ENCODE data around the gene RAB33A. TPM values are rescaled to one million over a fixed set of nuclear protein-coding genes. Genes with fewer than 3 reads are reported as not detected.

Gene RAB33A
- total and polyA plus RNA-seq, 5 donors from 2014 or later, result 7.9 to 33.1 (median 31.0) TPM

- H3K4me3 ChIP-seq (ENCODE audit: low read depth, low read length), result no peak overlapping the region
- H3K27me3 Mint-ChIP-seq, result no peaks in the 10 kb centered on the region
- H3K36me3 ChIP-seq (ENCODE audit: control insufficient read depth, insufficient read depth, low read length), result peaks cover 42% of the 10 kb centered on the region
- H3K36me3 Mint-ChIP-seq, result peaks cover 21% of the 10 kb centered on the region
- no peaks in the 10 kb centered on the region for H3K27me3 ChIP-seq (ENCODE audit: control insufficient read depth, insufficient read depth, low read length)
- no peak overlapping the region for H3K27ac ChIP-seq (ENCODE audit: insufficient read depth, low read length, poor library complexity, severe bottlenecking)
- DNase-seq (no peak), ATAC-seq (ENCODE audit: low read depth in 2 of 2) (no peak)
- H3K4me1 ChIP-seq (ENCODE audit: control insufficient read depth, insufficient read depth, low read length, poor library complexity, severe bottlenecking), result no peaks in the 10 kb centered on the region
- no peak overlapping the region for H3K27ac Mint-ChIP-seq
- no peak overlapping the region for H3K4me3 Mint-ChIP-seq
- H3K9me3 Mint-ChIP-seq, result no peaks in the 10 kb centered on the region
- H3K9me3 ChIP-seq (ENCODE audit: control insufficient read depth in 2 of 2, low read length in 2 of 2), result no peaks in the 10 kb centered on the region
- H3K4me1 Mint-ChIP-seq, result peaks cover 0 to 5% (median 0%) of the 10 kb centered on the region in 4 donors
Observed at GRCh38 chrX:130144509-130144908, 27.3 kb upstream of the RAB33A start.

GRCh38 chrX:130145123-130145522 lies 26.6 kb upstream of the RAB33A start:
- peaks cover 0 to 3% (median 0%) of the 10 kb centered on the region in 4 donors for H3K4me1 Mint-ChIP-seq
- no peaks in the 10 kb centered on the region for H3K9me3 Mint-ChIP-seq
- H3K4me1 ChIP-seq (ENCODE audit: control insufficient read depth, insufficient read depth, low read length, poor library complexity, severe bottlenecking), result no peaks in the 10 kb centered on the region
- no peak overlapping the region for H3K27ac ChIP-seq (ENCODE audit: insufficient read depth, low read length, poor library complexity, severe bottlenecking)
- no peaks in the 10 kb centered on the region for H3K9me3 ChIP-seq (ENCODE audit: control insufficient read depth in 2 of 2, low read length in 2 of 2)
- ATAC-seq (ENCODE audit: low read depth in 2 of 2), result no peak
- DNase-seq, result no peak
- H3K27ac Mint-ChIP-seq, result no peak overlapping the region
- H3K4me3 ChIP-seq (ENCODE audit: low read depth, low read length), result no peak overlapping the region
- no peaks in the 10 kb centered on the region for H3K27me3 Mint-ChIP-seq
- H3K4me3 Mint-ChIP-seq, result no peak overlapping the region
- peaks cover 21% of the 10 kb centered on the region for H3K36me3 Mint-ChIP-seq
- H3K36me3 ChIP-seq (ENCODE audit: control insufficient read depth, insufficient read depth, low read length), result peaks cover 40% of the 10 kb centered on the region
- no peaks in the 10 kb centered on the region for H3K27me3 ChIP-seq (ENCODE audit: control insufficient read depth, insufficient read depth, low read length)

GRCh38 chrX:130147631-130148030 lies 24.1 kb upstream of the RAB33A start:
- no peak overlapping the region for H3K27ac Mint-ChIP-seq
- H3K4me1 Mint-ChIP-seq, result peaks cover 0 to 4% (median 2%) of the 10 kb centered on the region in 4 donors
- no peaks in the 10 kb centered on the region for H3K27me3 Mint-ChIP-seq
- Histone ChIP-seq H3K36me3 (ENCODE audit: control insufficient read depth, insufficient read depth, low read length) (peaks cover 33% of the 10 kb centered on the region), H3K9me3 (ENCODE audit: control insufficient read depth in 2 of 2, low read length in 2 of 2) (no peaks in the 10 kb centered on the region), H3K4me3 (ENCODE audit: low read depth, low read length) (no peak overlapping the region), H3K4me1 (ENCODE audit: control insufficient read depth, insufficient read depth, low read length, poor library complexity, severe bottlenecking) (no peaks in the 10 kb centered on the region), H3K27me3 (ENCODE audit: control insufficient read depth, insufficient read depth, low read length) (no peaks in the 10 kb centered on the region), H3K27ac (ENCODE audit: insufficient read depth, low read length, poor library complexity, severe bottlenecking) (no peak overlapping the region)
- ATAC-seq (ENCODE audit: low read depth in 2 of 2), result no peak
- no peak overlapping the region for H3K4me3 Mint-ChIP-seq
- DNase-seq, result no peak
- H3K9me3 Mint-ChIP-seq, result no peaks in the 10 kb centered on the region
- H3K36me3 Mint-ChIP-seq, result peaks cover 21% of the 10 kb centered on the region

- ATAC-seq (ENCODE audit: low read depth in 2 of 2), result no peak
- peaks cover 3 to 13% (median 7%) of the 10 kb centered on the region in 4 donors for H3K4me1 Mint-ChIP-seq
- H3K27ac Mint-ChIP-seq, result no peak overlapping the region
- H3K4me3 ChIP-seq (ENCODE audit: low read depth, low read length), result no peak overlapping the region
- H3K27me3 Mint-ChIP-seq, result no peaks in the 10 kb centered on the region
- H3K9me3 ChIP-seq (ENCODE audit: control insufficient read depth in 2 of 2, low read length in 2 of 2), result no peaks in the 10 kb centered on the region
- peaks cover 4% of the 10 kb centered on the region for H3K4me1 ChIP-seq (ENCODE audit: control insufficient read depth, insufficient read depth, low read length, poor library complexity, severe bottlenecking)
- DNase-seq, result no peak
- H3K27me3 ChIP-seq (ENCODE audit: control insufficient read depth, insufficient read depth, low read length), result no peaks in the 10 kb centered on the region
- H3K36me3 ChIP-seq (ENCODE audit: control insufficient read depth, insufficient read depth, low read length), result peaks cover 14% of the 10 kb centered on the region
- no peaks in the 10 kb centered on the region for H3K9me3 Mint-ChIP-seq
- no peaks in the 10 kb centered on the region for H3K36me3 Mint-ChIP-seq
- no peak overlapping the region for H3K27ac ChIP-seq (ENCODE audit: insufficient read depth, low read length, poor library complexity, severe bottlenecking)
- H3K4me3 Mint-ChIP-seq, result no peak overlapping the region
Observed at GRCh38 chrX:130155564-130155963, 16.2 kb upstream of the RAB33A start.

- H3K4me1 Mint-ChIP-seq, result peaks cover 0 to 30% (median 15%) of the 10 kb centered on the region in 4 donors
- H3K27me3 Mint-ChIP-seq, result no peaks in the 10 kb centered on the region
- Histone ChIP-seq H3K9me3 (ENCODE audit: control insufficient read depth in 2 of 2, low read length in 2 of 2) (no peaks in the 10 kb centered on the region), H3K4me3 (ENCODE audit: low read depth, low read length) (no peak overlapping the region), H3K27ac (ENCODE audit: insufficient read depth, low read length, poor library complexity, severe bottlenecking) (no peak overlapping the region), H3K4me1 (ENCODE audit: control insufficient read depth, insufficient read depth, low read length, poor library complexity, severe bottlenecking) (peaks cover 10% of the 10 kb centered on the region), H3K27me3 (ENCODE audit: control insufficient read depth, insufficient read depth, low read length) (no peaks in the 10 kb centered on the region), H3K36me3 (ENCODE audit: control insufficient read depth, insufficient read depth, low read length) (peaks cover 14% of the 10 kb centered on the region)
- H3K36me3 Mint-ChIP-seq, result peaks cover 4% of the 10 kb centered on the region
- H3K9me3 Mint-ChIP-seq, result no peaks in the 10 kb centered on the region
- H3K4me3 Mint-ChIP-seq, result no peak overlapping the region
- DNase-seq (no peak), ATAC-seq (ENCODE audit: low read depth in 2 of 2) (no peak)
- H3K27ac Mint-ChIP-seq, result no peak overlapping the region
Observed at GRCh38 chrX:130158311-130158710, 13.5 kb upstream of the RAB33A start.

GRCh38 chrX:130159776-130160175 lies 12.0 kb upstream of the RAB33A start:
- Histone ChIP-seq H3K36me3 (ENCODE audit: control insufficient read depth, insufficient read depth, low read length) (peaks cover 6% of the 10 kb centered on the region), H3K9me3 (ENCODE audit: control insufficient read depth in 2 of 2, low read length in 2 of 2) (no peaks in the 10 kb centered on the region), H3K27ac (ENCODE audit: insufficient read depth, low read length, poor library complexity, severe bottlenecking) (no peak overlapping the region), H3K4me3 (ENCODE audit: low read depth, low read length) (peak overlapping the region; percentile 48), H3K27me3 (ENCODE audit: control insufficient read depth, insufficient read depth, low read length) (no peaks in the 10 kb centered on the region), H3K4me1 (ENCODE audit: control insufficient read depth, insufficient read depth, low read length, poor library complexity, severe bottlenecking) (peaks cover 17% of the 10 kb centered on the region)
- ATAC-seq (ENCODE audit: low read depth in 2 of 2) (no peak), DNase-seq (no peak)
- H3K27ac Mint-ChIP-seq, result peak overlapping the region in 1 of 3 donors; percentile 16
- no peaks in the 10 kb centered on the region for H3K27me3 Mint-ChIP-seq
- peaks cover 0 to 42% (median 23%) of the 10 kb centered on the region in 4 donors for H3K4me1 Mint-ChIP-seq
- no peaks in the 10 kb centered on the region for H3K9me3 Mint-ChIP-seq
- peak overlapping the region in 2 of 4 donors; percentile 5 to 9 for H3K4me3 Mint-ChIP-seq
- H3K36me3 Mint-ChIP-seq, result peaks cover 4% of the 10 kb centered on the region

GRCh38 chrX:130162094-130162735 lies 9.5 kb upstream of the RAB33A start:
- Mint-ChIP-seq H3K27me3 (no peaks in the 10 kb centered on the region), H3K4me3 (peak overlapping the region in 3 of 4 donors; percentile 7 to 65 (median 50)), H3K27ac (no peak overlapping the region), H3K9me3 (no peaks in the 10 kb centered on the region), H3K36me3 (peaks cover 4% of the 10 kb centered on the region), H3K4me1 (peaks cover 6 to 52% (median 31%) of the 10 kb centered on the region in 4 donors)
- H3K36me3 ChIP-seq (ENCODE audit: control insufficient read depth, insufficient read depth, low read length), result no peaks in the 10 kb centered on the region
- ATAC-seq (ENCODE audit: low read depth in 2 of 2), result no peak
- peaks cover 27% of the 10 kb centered on the region for H3K4me1 ChIP-seq (ENCODE audit: control insufficient read depth, insufficient read depth, low read length, poor library complexity, severe bottlenecking)
- no peak for DNase-seq
- no peaks in the 10 kb centered on the region for H3K27me3 ChIP-seq (ENCODE audit: control insufficient read depth, insufficient read depth, low read length)
- no peaks in the 10 kb centered on the region for H3K9me3 ChIP-seq (ENCODE audit: control insufficient read depth in 2 of 2, low read length in 2 of 2)
- H3K4me3 ChIP-seq (ENCODE audit: low read depth, low read length), result no peak overlapping the region
- no peak overlapping the region for H3K27ac ChIP-seq (ENCODE audit: insufficient read depth, low read length, poor library complexity, severe bottlenecking)

- Histone ChIP-seq H3K36me3 (ENCODE audit: control insufficient read depth, insufficient read depth, low read length) (no peaks in the 10 kb centered on the region), H3K9me3 (ENCODE audit: control insufficient read depth in 2 of 2, low read length in 2 of 2) (no peaks in the 10 kb centered on the region), H3K4me3 (ENCODE audit: low read depth, low read length) (peak overlapping the region; percentile 35), H3K27ac (ENCODE audit: insufficient read depth, low read length, poor library complexity, severe bottlenecking) (no peak overlapping the region), H3K27me3 (ENCODE audit: control insufficient read depth, insufficient read depth, low read length) (no peaks in the 10 kb centered on the region), H3K4me1 (ENCODE audit: control insufficient read depth, insufficient read depth, low read length, poor library complexity, severe bottlenecking) (peaks cover 27% of the 10 kb centered on the region)
- H3K9me3 Mint-ChIP-seq, result no peaks in the 10 kb centered on the region
- peaks cover 4% of the 10 kb centered on the region for H3K36me3 Mint-ChIP-seq
- H3K27ac Mint-ChIP-seq, result no peak overlapping the region
- ATAC-seq (ENCODE audit: low read depth in 2 of 2) (no peak), DNase-seq (no peak)
- H3K4me1 Mint-ChIP-seq, result peaks cover 6 to 56% (median 31%) of the 10 kb centered on the region in 4 donors
- H3K4me3 Mint-ChIP-seq, result peak overlapping the region; percentile 36 to 65 (median 60)
- H3K27me3 Mint-ChIP-seq, result no peaks in the 10 kb centered on the region
Observed at GRCh38 chrX:130163398-130163797, 8.4 kb upstream of the RAB33A start.

All from CD4-positive, CD25-positive, alpha-beta regulatory T cell (primary cell).